ENCODE measurements around the gene STARD6.
A peak's percentile ranks its signal among the peaks of the same experiment; 100 is the strongest.

Gene STARD6

GRCh38 chr18:54359233-54359632 lies 1.6 kb upstream of the STARD6 start:
- Histone ChIP-seq H3K9me2 (ENCODE audit: low read depth, low read length) (no peaks in the 10 kb centered on the region), H3F3A (ENCODE audit: insufficient read depth, low read length) (no peaks in the 10 kb centered on the region), H3K36me3 (ENCODE audit: insufficient read depth, low read length) (peaks cover 8% of the 10 kb centered on the region; the same call in 1 of the 2 replicates), H3K79me2 (ENCODE audit: insufficient read depth, low read length) (0 out of 2 replicates have a peak, but pooled peaks cover 10% of the 10 kb centered on the region), H3K4me2 (ENCODE audit: low read length) (peak overlapping the region; percentile 90), H3K4me3 (ENCODE audit: low read depth, low read length, poor library complexity, severe bottlenecking) (peak overlapping the region; percentile 71), H3K4me1 (ENCODE audit: insufficient read depth, low read length, severe bottlenecking) (peaks cover 23% of the 10 kb centered on the region), H4K20me1 (ENCODE audit: insufficient read depth, low read length) (no peaks in the 10 kb centered on the region), H3K27ac (ENCODE audit: low read depth, low read length, poor library complexity, severe bottlenecking) (no peak overlapping the region), H2AFZ (ENCODE audit: low read length) (no peak overlapping the region), H3K9me3 (ENCODE audit: low read length) (no peaks in the 10 kb centered on the region), H3K27me3 (ENCODE audit: insufficient read depth, low read length) (no peaks in the 10 kb centered on the region), H3K9ac (ENCODE audit: low read length) (peak overlapping the region; percentile 78)
- TF ChIP-seq CTCF (IDR thresholded peaks at IDR 0.05; ENCODE audit: low read length), result no peak

GRCh38 chr18:54358495-54359040 lies 910 bp upstream of the STARD6 start:
- peak overlapping the region; percentile 39 for H3K27ac ChIP-seq (ENCODE audit: low read depth, low read length, poor library complexity, severe bottlenecking)
- peaks cover 8% of the 10 kb centered on the region; the same call in 1 of the 2 replicates for H3K36me3 ChIP-seq (ENCODE audit: insufficient read depth, low read length)
- peak overlapping the region; percentile 90 for H3K4me2 ChIP-seq (ENCODE audit: low read length)
- H3K9me2 ChIP-seq (ENCODE audit: low read depth, low read length), result no peaks in the 10 kb centered on the region
- peaks cover 23% of the 10 kb centered on the region for H3K4me1 ChIP-seq (ENCODE audit: insufficient read depth, low read length, severe bottlenecking)
- H3K79me2 ChIP-seq (ENCODE audit: insufficient read depth, low read length), result 0 out of 2 replicates have a peak, but pooled peaks cover 10% of the 10 kb centered on the region
- H3F3A ChIP-seq (ENCODE audit: insufficient read depth, low read length), result no peaks in the 10 kb centered on the region
- no peak for TF ChIP-seq EZH2 (IDR thresholded peaks at IDR 0.05; ENCODE audit: borderline replicate concordance, low read length)
- no peak; the same call in 1 of the 2 replicates for TF ChIP-seq CTCF (IDR thresholded peaks at IDR 0.05; ENCODE audit: low read length)
- H3K9me3 ChIP-seq (ENCODE audit: low read length), result no peaks in the 10 kb centered on the region
- H2AFZ ChIP-seq (ENCODE audit: low read length), result 0 out of 2 replicates have a peak overlapping the region, but pooled peaks have one; percentile 11
- no peaks in the 10 kb centered on the region for H3K27me3 ChIP-seq (ENCODE audit: insufficient read depth, low read length)
- peak overlapping the region; percentile 71 for H3K4me3 ChIP-seq (ENCODE audit: low read depth, low read length, poor library complexity, severe bottlenecking)
- H4K20me1 ChIP-seq (ENCODE audit: insufficient read depth, low read length), result no peaks in the 10 kb centered on the region
- H3K9ac ChIP-seq (ENCODE audit: low read length), result peak overlapping the region; percentile 78

GRCh38 chr18:54357082-54357659 lies 487 bp downstream of the STARD6 start:
- Histone ChIP-seq H3K4me2 (ENCODE audit: low read length) (peak overlapping the region; percentile 90), H3K9me2 (ENCODE audit: low read depth, low read length) (no peaks in the 10 kb centered on the region), H4K20me1 (ENCODE audit: insufficient read depth, low read length) (no peaks in the 10 kb centered on the region), H3K4me1 (ENCODE audit: insufficient read depth, low read length, severe bottlenecking) (peaks cover 23% of the 10 kb centered on the region), H3K27me3 (ENCODE audit: insufficient read depth, low read length) (no peaks in the 10 kb centered on the region), H3K9ac (ENCODE audit: low read length) (peak overlapping the region; percentile 78), H3K9me3 (ENCODE audit: low read length) (no peaks in the 10 kb centered on the region), H3K79me2 (ENCODE audit: insufficient read depth, low read length) (0 out of 2 replicates have a peak, but pooled peaks cover 10% of the 10 kb centered on the region), H3K27ac (ENCODE audit: low read depth, low read length, poor library complexity, severe bottlenecking) (no peak overlapping the region), H3F3A (ENCODE audit: insufficient read depth, low read length) (no peaks in the 10 kb centered on the region), H3K4me3 (ENCODE audit: low read depth, low read length, poor library complexity, severe bottlenecking) (peak overlapping the region; percentile 71), H3K36me3 (ENCODE audit: insufficient read depth, low read length) (peaks cover 7% of the 10 kb centered on the region; the same call in 1 of the 2 replicates), H2AFZ (ENCODE audit: low read length) (peak overlapping the region; percentile 66)
- no peak for TF ChIP-seq EZH2 (IDR thresholded peaks at IDR 0.05; ENCODE audit: borderline replicate concordance, low read length)
- no peak for TF ChIP-seq CTCF (IDR thresholded peaks at IDR 0.05; ENCODE audit: low read length)

Measured in OCI-LY1 (cell line).